ENCODE data around the gene UNC45B.
"Not testable (repeated sequence)": the region's sequence is repeated elsewhere in the genome, so short reads cannot be mapped to it uniquely, and the experiment has no call there.

- TF ChIP-seq POLR2A, POLR2AphosphoS5, CTCF, EP300 (IDR thresholded peaks at IDR 0.05): not testable (repeated sequence)
These were observed 55.0 kb downstream of the UNC45B start for GRCh38 chr17:35202582-35202981.

All from gastroesophageal sphincter (tissue), 3 donors.